GM12878 (cell line): ENCODE results near the gene SGCD. TPM values are rescaled to one million over a fixed set of nuclear protein-coding genes. Genes with fewer than 3 reads are reported as not detected.

Source experiments
- ATAC-seq: fragments of 200-7000 bp; cut with Tn5 transposase; 3 replicates; pipeline ENCODE4 v1.9.1; 2020; ENCODE audit warnings: mild to moderate bottlenecking, moderate library complexity
- BruUV-seq: library from RNA; stranded (reverse); fragments of 400-500 nt; replicated peaks from 2 replicates; lab custom pipeline; 2021; lab: Mats Ljungman, UMichigan
- CTCF ChIA-PET: fragments of 300-600 bp; sonication (Branson Sonifier 250); formaldehyde crosslinking; extraction: SDS; loops from one replicate; lab custom pipeline; 2021; ENCODE audit warnings: inconsistent platforms; lab: Yijun Ruan, JAX
- POLR2A ChIA-PET: fragments of 350-600 bp; formaldehyde crosslinking; extraction: SDS; loops from one replicate; lab custom pipeline; 2021; ENCODE audit warnings: inconsistent platforms; lab: Charles Lee
- RAD21 ChIA-PET: fragments of 300-600 bp; sonication (Branson Sonifier 250); formaldehyde crosslinking; loops from one replicate; lab custom pipeline; 2023; ENCODE audit warnings: antibody characterized with exemption; ENCODE audit not compliant: unreplicated experiment; lab: Charles Lee
- SMC1A ChIA-PET: fragments of 300-600 bp; sonication (Branson Sonifier 250); formaldehyde crosslinking; loops from one replicate; lab custom pipeline; 2023; ENCODE audit not compliant: unreplicated experiment, uncharacterized antibody; lab: Charles Lee
- DNase-seq: peaks from one replicate; pipeline ENCODE4 v3.0.0-alpha.2; 2011; ENCODE audit warnings: low read depth, low spot score
- FAIRE-seq: peaks from 3 replicates; lab custom pipeline; 2011; peaks lifted over from hg19 to GRCh38; lab: Jason Lieb, UNC
- H2AFZ ChIP-seq: 2 replicates; pipeline ENCODE4 v1.6.0; 2011; ENCODE audit warnings: low read depth, low read length, control low read depth; ENCODE audit not compliant: control insufficient read depth
- H3K27ac ChIP-seq: 2 replicates; pipeline ENCODE4 v1.5.1; 2011; ENCODE audit warnings: control low read depth; ENCODE audit not compliant: control insufficient read depth, insufficient read depth
- H3K27me3 ChIP-seq, 2 experiments: replicated peaks in 1 of 2; 2 replicates each; pipeline versions ENCODE4 v1.6.0 to v1.6.1; 2011; ENCODE audit warnings: low read length in 1 of 2; ENCODE audit not compliant: control insufficient read depth in 2 of 2, insufficient read depth in 2 of 2
- H3K36me3 ChIP-seq, 2 experiments: 2 replicates each; pipeline ENCODE4 v1.5.1; 2011; ENCODE audit warnings: low read length in 1 of 2; ENCODE audit not compliant: control insufficient read depth in 2 of 2, insufficient read depth in 2 of 2
- H3K4me1 ChIP-seq: 2 replicates; pipeline ENCODE4 v1.6.1; 2011; ENCODE audit warnings: mild to moderate bottlenecking, low read length, moderate library complexity, mixed read lengths; ENCODE audit not compliant: control insufficient read depth, insufficient read depth
- H3K4me2 ChIP-seq: 2 replicates; pipeline ENCODE4 v1.6.0; 2011; ENCODE audit warnings: control low read depth; ENCODE audit not compliant: control insufficient read depth, insufficient read depth
- H3K4me3 ChIP-seq: fragments of 200-600 bp; sonication (generic); 2 replicates; pipeline ENCODE4 v1.5.1; 2016
- H3K79me2 ChIP-seq: 2 replicates; pipeline ENCODE4 v1.6.0; 2011; ENCODE audit warnings: low read length; ENCODE audit not compliant: control insufficient read depth, insufficient read depth
- H3K9ac ChIP-seq: 2 replicates; pipeline ENCODE4 v1.8.0; 2011; ENCODE audit warnings: low read length, control low read depth, mixed read lengths; ENCODE audit not compliant: control insufficient read depth, insufficient read depth
- H3K9me3 ChIP-seq: replicated peaks from 3 replicates; pipeline ENCODE4 v1.5.1; 2011; ENCODE audit warnings: mild to moderate bottlenecking, low read length; ENCODE audit not compliant: control insufficient read depth, insufficient read depth
- H4K20me1 ChIP-seq: 2 replicates; pipeline ENCODE4 v1.6.0; 2011; ENCODE audit not compliant: control insufficient read depth, insufficient read depth
- BCLAF1 ChIP-seq: fragments of 450-650 bp; IDR thresholded peaks from 2 replicates; pipeline ENCODE4 v1.6.1; 2017; ENCODE audit warnings: antibody characterized with exemption, mild to moderate bottlenecking, moderate library complexity
- E2F4 ChIP-seq: IDR thresholded peaks from 2 replicates; pipeline ENCODE4 v1.6.1; 2012; ENCODE audit warnings: low read depth, low read length, improper control_type of control experiment
- FOS ChIP-seq: IDR thresholded peaks from 3 replicates; pipeline ENCODE4 v1.6.1; 2011; ENCODE audit warnings: borderline replicate concordance; ENCODE audit not compliant: insufficient read length; ENCODE audit errors: extremely low read depth
- JUNB ChIP-seq: IDR thresholded peaks from 2 replicates; pipeline ENCODE4 v1.6.1; 2016; ENCODE audit warnings: antibody characterized with exemption, mild to moderate bottlenecking
- MTA3 ChIP-seq: IDR thresholded peaks from 2 replicates; pipeline ENCODE4 v1.6.1; 2012; ENCODE audit warnings: low read length, inconsistent platforms, borderline replicate concordance
- MYB ChIP-seq: fragments of 150-350 bp; IDR thresholded peaks from 2 replicates; pipeline ENCODE4 v1.6.1; 2014; ENCODE audit warnings: mild to moderate bottlenecking, low read depth, low read length, borderline replicate concordance
- MYC ChIP-seq: IDR thresholded peaks from 2 replicates; pipeline ENCODE4 v1.6.1; 2011; ENCODE audit warnings: mild to moderate bottlenecking, low read length, moderate library complexity, inconsistent platforms; ENCODE audit not compliant: insufficient read depth, insufficient replicate concordance, insufficient read length, severe bottlenecking
- NR2C1 ChIP-seq: fragments of 450-650 bp; IDR thresholded peaks from 2 replicates; pipeline ENCODE4 v1.6.1; 2017; ENCODE audit warnings: antibody characterized with exemption, mild to moderate bottlenecking, moderate library complexity
- POU2F2 ChIP-seq: IDR thresholded peaks from 3 replicates; pipeline ENCODE4 v1.6.1; 2011; ENCODE audit warnings: low read depth, mild to moderate bottlenecking, low read length, borderline replicate concordance
- SMAD1 ChIP-seq: fragments of 450-650 bp; IDR thresholded peaks from 2 replicates; pipeline ENCODE4 v1.6.1; 2018; ENCODE audit warnings: mild to moderate bottlenecking, low read depth; ENCODE audit not compliant: partially characterized antibody
- SUZ12 ChIP-seq: fragments of 200-600 bp; sonication (generic); IDR thresholded peaks from one replicate; pipeline ENCODE4 v1.6.1; 2018; ENCODE audit warnings: antibody characterized with exemption, mild to moderate bottlenecking; ENCODE audit not compliant: unreplicated experiment
- TBL1XR1 ChIP-seq: IDR thresholded peaks from 2 replicates; pipeline ENCODE4 v1.6.1; 2012; ENCODE audit warnings: low read depth, low read length, improper control_type of control experiment
- TCF12 ChIP-seq: IDR thresholded peaks from 2 replicates; pipeline ENCODE4 v1.6.1; 2011; ENCODE audit warnings: low read depth, mild to moderate bottlenecking, low read length
- ZNF687 ChIP-seq: fragments of 450-650 bp; IDR thresholded peaks from 2 replicates; pipeline ENCODE4 v1.6.1; 2017; ENCODE audit warnings: mild to moderate bottlenecking, moderate library complexity
- WGBS: methylation state at CpG from one replicate; pipeline ENCODE4 v1.1.6; 2016; ENCODE audit warnings: low lambda C conversion rate; ENCODE audit not compliant: insufficient replicate concordance, insufficient coverage; ENCODE audit errors: missing lambda C conversion rate; 5-methylcytosine and 5-hydroxymethylcytosine counted together
- in situ Hi-C: fragments of 300-500 bp; cut with MboI; formaldehyde crosslinking; loops from 9 replicates; pipeline ENCODE4 v1.14.3; 2018; ENCODE audit warnings: mixed read lengths
- intact Hi-C: fragments of 100-400 bp; cut with micrococcal nuclease; formaldehyde crosslinking; loops from one replicate; pipeline ENCODE4 v1.14.2; 2022; ENCODE audit not compliant: unreplicated experiment
- polyA plus RNA-seq, 11 experiments: library from polyadenylated mRNA; depleted of rRNA in 4 of 11; unstranded in 6 of 11; stranded (reverse) in 5 of 11; fragments of >200 nt; fragmentation: Nextera tagmentation in 4 of 11; fragmentation: Illumina TruSeq in 1 of 11; extraction: Ambion mirVana in 4 of 11; extraction: Trizol in 1 of 11; gene quantifications; 1 replicate in 1 of 11; 2 replicates in 10 of 11; pipeline versions ENCODE4 v1.2.1 to v1.2.3, GENCODE V29; 2011 to 2016; ENCODE audit warnings: inconsistent platforms in 2 of 11, missing spikeins in 2 of 11, low read depth in 1 of 11
- total RNA-seq, 4 experiments: library from RNA; depleted of rRNA in 3 of 4; stranded (reverse); fragments of >200 nt in 3 of 4; fragmentation: Illumina TruSeq in 1 of 4; extraction: Trizol in 1 of 4; gene quantifications; 2 replicates each; pipeline versions ENCODE4 v1.2.1 to v1.2.3, GENCODE V29; 2013 to 2021

Gene SGCD
- total and polyA plus RNA-seq, 10 of the 15 experiments (the other 5 are each of a cell fraction or from before 2014, with no cell fraction given), result 0.06 TPM; not detected in 9

GRCh38 chr5:156395306-156395675 is 68.3 kb downstream of the SGCD start (continued):
- TF ChIP-seq MYC, result no peak
- no peak for TF ChIP-seq POU2F2
- TF ChIP-seq NR2C1, result no peak
- TF ChIP-seq BCLAF1, result no peak
- no peak for TF ChIP-seq TBL1XR1
- no peak for TF ChIP-seq JUNB

GRCh38 chr5:156396063-156396829 is 69.3 kb downstream of the SGCD start:
- Histone ChIP-seq H3K9ac (no peak overlapping the region), H2AFZ (no peak overlapping the region), H4K20me1 (no peaks in the 10 kb centered on the region), H3K36me3 (no peaks in the 10 kb centered on the region), H3K27ac (no peak overlapping the region), H3K27me3 (no peaks in the 10 kb centered on the region), H3K4me3 (no peak overlapping the region), H3K4me2 (no peak overlapping the region), H3K9me3 (no peaks in the 10 kb centered on the region), H3K4me1 (peaks cover under 1% of the 10 kb centered on the region), H3K79me2 (no peaks in the 10 kb centered on the region)
- ChIA-PET POLR2A (interaction anchor here (1.0 kb wide), 1 partner anchor 10 kb away, joined by 3 read pairs; no protein-coding TSS in a partner anchor), RAD21 (no interaction called here), SMC1A (interaction anchor here (0.6 to 1.7 kb wide), 2 partner anchors 41 to 754 kb away, joined by 4 read pairs; no protein-coding TSS in a partner anchor), CTCF (interaction anchor here (2.0 kb wide), 1 partner anchor 15 kb away, joined by 4 read pairs; no protein-coding TSS in a partner anchor)
- ATAC-seq (no peak), DNase-seq (no peak), FAIRE-seq (no peak)
- in situ Hi-C loops (no loop called here), intact Hi-C loops (no loop called here)
- 70% methylated on average over 11 of the region's 11 CpGs for WGBS
- no TSS peak for BruUV-seq
- TF ChIP-seq E2F4 (no peak), SUZ12 (no peak), ZNF687 (no peak), SMAD1 (no peak), FOS (no peak), TCF12 (no peak), MYB (no peak), MTA3 (no peak)
